Activated naive CD8-positive, alpha-beta T cell treated with anti-CD3 and anti-CD28 coated beads for 36 hours (primary cell): ENCODE results near the gene HCST. TPM values are rescaled to one million over a fixed set of nuclear protein-coding genes. Genes with fewer than 3 reads are reported as not detected.

Source experiments
- DNase-seq: peaks from one replicate; pipeline ENCODE4 v3.0.0; 2021
- H3K27ac Mint-ChIP-seq: one replicate; pipeline ENCODE4 v1.8.0; 2022; ENCODE audit warnings: mild to moderate bottlenecking, moderate library complexity, mixed read lengths
- H3K27me3 Mint-ChIP-seq: one replicate; pipeline ENCODE4 v1.8.0; 2022; ENCODE audit warnings: mild to moderate bottlenecking, mixed read lengths
- H3K36me3 Mint-ChIP-seq: one replicate; pipeline ENCODE4 v1.8.0; 2021; ENCODE audit warnings: mild to moderate bottlenecking, mixed read lengths
- H3K4me1 Mint-ChIP-seq: one replicate; pipeline ENCODE4 v1.8.0; 2021; ENCODE audit warnings: mixed read lengths
- H3K4me3 Mint-ChIP-seq: one replicate; pipeline ENCODE4 v1.8.0; 2022; ENCODE audit warnings: mild to moderate bottlenecking, moderate library complexity, mixed read lengths
- H3K9me3 Mint-ChIP-seq: one replicate; pipeline ENCODE4 v1.8.0; 2022; ENCODE audit warnings: mixed read lengths
- total RNA-seq, 2 experiments: library from RNA; stranded (reverse); gene quantifications; one replicate each; pipeline ENCODE4 v1.2.3, GENCODE V29; 2021

The HCST gene
- total RNA-seq, 2 experiments from 2014 or later, result 44.9 to 53.8 TPM

- Mint-ChIP-seq H3K9me3 (no peaks in the 10 kb centered on the region), H3K4me1 (no peaks in the 10 kb centered on the region), H3K4me3 (no peak overlapping the region), H3K27me3 (no peaks in the 10 kb centered on the region), H3K27ac (no peak overlapping the region), H3K36me3 (no peaks in the 10 kb centered on the region)
- DNase-seq, result no peak
Observed at GRCh38 chr19:35945121-35945790, 42.9 kb downstream of the HCST start.

- H3K27me3 Mint-ChIP-seq, result no peaks in the 10 kb centered on the region
Observed at GRCh38 chr19:35946203-35946602, 43.9 kb downstream of the HCST start.

GRCh38 chr19:35949131-35949530, 46.8 kb downstream of the HCST start:
- no peak overlapping the region for H3K27ac Mint-ChIP-seq
- H3K27me3 Mint-ChIP-seq, result no peaks in the 10 kb centered on the region
- peaks cover 18% of the 10 kb centered on the region for H3K4me1 Mint-ChIP-seq
- no peak for DNase-seq
- no peaks in the 10 kb centered on the region for H3K36me3 Mint-ChIP-seq
- H3K4me3 Mint-ChIP-seq, result no peak overlapping the region
- H3K9me3 Mint-ChIP-seq, result no peaks in the 10 kb centered on the region

More at GRCh38 chr19:35946203-35946602, 43.9 kb downstream of the HCST start:
- no peak overlapping the region for H3K4me3 Mint-ChIP-seq
- H3K36me3 Mint-ChIP-seq, result no peaks in the 10 kb centered on the region
- no peaks in the 10 kb centered on the region for H3K9me3 Mint-ChIP-seq
- no peaks in the 10 kb centered on the region for H3K4me1 Mint-ChIP-seq
- no peak overlapping the region for H3K27ac Mint-ChIP-seq
- DNase-seq, result no peak

Other genes starting within 250 kb of the HCST start
- gene UPK1A, start 236.0 kb upstream of the HCST start, total RNA-seq, result 1 to 10 TPM; 1.6 to 1.8 TPM
- gene ZBTB32, start 198.0 kb upstream of the HCST start, total RNA-seq, result 100 to 1,000 TPM; 220 to 238 TPM
- 10 to 100 TPM; 42.2 to 45.5 TPM for gene KMT2B, start 184.5 kb upstream of the HCST start, total RNA-seq
- gene IGFLR1, start 160.1 kb upstream of the HCST start, total RNA-seq, result 10 to 100 TPM; 79.2 to 80.6 TPM
- 10 to 100 TPM; 42.3 to 43.9 TPM for gene U2AF1L4, start 157.1 kb upstream of the HCST start, total RNA-seq
- 10 to 100 TPM; 38.5 to 41.6 TPM for gene PSENEN, start 156.9 kb upstream of the HCST start, total RNA-seq
- 1 to 10 TPM; 5.1 to 7.0 TPM for gene LIN37, start 154.0 kb upstream of the HCST start, total RNA-seq
- gene HSPB6, start 145.5 kb upstream of the HCST start, total RNA-seq, result under 1 TPM; 0.39 to 0.78 TPM
- 10 to 100 TPM; 29.9 to 33.3 TPM for gene PROSER3, start 144.4 kb upstream of the HCST start, total RNA-seq
- 10 to 100 TPM; 15.0 to 16.3 TPM for gene ARHGAP33, start 127.0 kb upstream of the HCST start, total RNA-seq
- not detected for gene PRODH2, start 89.7 kb upstream of the HCST start, total RNA-seq
- gene NPHS1, start 50.0 kb upstream of the HCST start, total RNA-seq, result under 1 TPM; 0.36 to 0.49 TPM
- gene KIRREL2, start 45.6 kb upstream of the HCST start, total RNA-seq, result 1 to 10 TPM; 2.3 to 2.4 TPM
- gene APLP1, start 34.0 kb upstream of the HCST start, total RNA-seq, result under 1 TPM; 0.68 to 0.88 TPM
- 10 to 100 TPM; 72.2 to 73.7 TPM for gene NFKBID, start 2.0 kb upstream of the HCST start, total RNA-seq
- not detected for gene TYROBP, start 5.8 kb downstream of the HCST start, total RNA-seq
- gene LRFN3, start 33.8 kb downstream of the HCST start, total RNA-seq, result 1 to 10 TPM; 5.8 to 7.1 TPM
- 10 to 100 TPM; 22.6 to 23.1 TPM for gene SDHAF1, start 92.7 kb downstream of the HCST start, total RNA-seq
- 1 to 10 TPM in 1 of 2 experiments, under 1 TPM in 1; 0.99 to 1.8 TPM for gene SYNE4, start 106.3 kb downstream of the HCST start, total RNA-seq
- gene ALKBH6, start 111.7 kb downstream of the HCST start, total RNA-seq, result 10 to 100 TPM; 35.0 to 35.5 TPM
- under 1 TPM; 0.25 to 0.60 TPM for gene CLIP3, start 130.3 kb downstream of the HCST start, total RNA-seq
- gene THAP8, start 151.8 kb downstream of the HCST start, total RNA-seq, result 1 to 10 TPM; 2.4 to 2.7 TPM
- 10 to 100 TPM; 19.1 to 20.4 TPM for gene WDR62, start 152.4 kb downstream of the HCST start, total RNA-seq
- gene OVOL3, start 208.6 kb downstream of the HCST start, total RNA-seq, result not detected
- gene POLR2I, start 212.3 kb downstream of the HCST start, total RNA-seq, result 10 to 100 TPM; 93.4 to 94.0 TPM
- gene TBCB, start 212.9 kb downstream of the HCST start, total RNA-seq, result 10 to 100 TPM; 89.2 to 91.1 TPM
- gene CAPNS1, start 237.5 kb downstream of the HCST start, total RNA-seq, result 100 to 1,000 TPM; 292 to 307 TPM
- not detected for gene COX7A1, start 249.9 kb downstream of the HCST start, total RNA-seq